MG63 (cell line): ENCODE measurements around the gene CKAP2L. TPM values are rescaled to one million over a fixed set of nuclear protein-coding genes. Genes with fewer than 3 reads are reported as not detected.

Source experiments
- DNase-seq: peaks from one replicate; pipeline ENCODE4 v3.0.0-alpha.2; 2020
- H3K27me3 ChIP-seq: fragments of 250-450 bp; sonication (Bioruptor Pico); 2 replicates; pipeline ENCODE4 v1.5.1; 2020; ENCODE audit warnings: mild to moderate bottlenecking, moderate library complexity
- H3K36me3 ChIP-seq: fragments of 250-450 bp; sonication (Bioruptor Pico); 2 replicates; pipeline ENCODE4 v1.5.1; 2020; ENCODE audit warnings: mild to moderate bottlenecking, moderate library complexity
- H3K4me3 ChIP-seq: fragments of 250-450 bp; sonication (Bioruptor Pico); 2 replicates; pipeline ENCODE4 v1.5.1; 2020; ENCODE audit warnings: mild to moderate bottlenecking, moderate library complexity
- H3K9me3 ChIP-seq: fragments of 250-450 bp; sonication (Bioruptor Pico); 2 replicates; pipeline ENCODE4 v1.5.1; 2020; ENCODE audit warnings: mild to moderate bottlenecking, moderate library complexity
- total RNA-seq: library from RNA; depleted of rRNA; stranded (reverse); fragments of >200 nt; shearing (Covaris generic); gene quantifications from 2 replicates; pipeline ENCODE4 v1.2.3, GENCODE V29; 2014; ENCODE audit warnings: low replicate concordance

Gene CKAP2L
- total RNA-seq, 1 experiment from 2014 or later = 19.9 TPM

DNA sequence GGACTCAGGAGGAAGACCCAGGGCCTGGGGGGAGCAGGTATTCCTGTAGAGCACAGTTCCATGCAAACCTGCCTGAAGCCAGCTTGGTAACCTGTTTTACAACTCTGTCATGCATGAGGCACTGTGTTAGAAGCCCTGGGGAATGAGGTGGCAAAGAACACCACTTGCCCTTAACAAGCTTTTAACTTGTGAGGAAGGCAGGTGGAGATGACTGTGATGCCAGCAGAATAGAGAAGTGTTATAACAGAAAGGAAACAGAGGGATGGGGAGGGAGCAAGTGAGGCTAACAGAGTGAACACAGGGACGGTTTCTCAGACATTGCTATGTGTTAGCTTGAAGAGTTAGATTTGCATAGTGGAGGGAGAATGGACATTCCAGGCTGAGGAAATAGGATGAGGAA, 31.4 kb upstream of the CKAP2L start:
- DNase-seq = no peak
- H3K36me3 ChIP-seq = no peaks in the 10 kb centered on the region
- H3K27me3 ChIP-seq = no peaks in the 10 kb centered on the region
- peaks cover 15% of the 10 kb centered on the region for H3K9me3 ChIP-seq
- H3K4me3 ChIP-seq = no peak overlapping the region

DNA sequence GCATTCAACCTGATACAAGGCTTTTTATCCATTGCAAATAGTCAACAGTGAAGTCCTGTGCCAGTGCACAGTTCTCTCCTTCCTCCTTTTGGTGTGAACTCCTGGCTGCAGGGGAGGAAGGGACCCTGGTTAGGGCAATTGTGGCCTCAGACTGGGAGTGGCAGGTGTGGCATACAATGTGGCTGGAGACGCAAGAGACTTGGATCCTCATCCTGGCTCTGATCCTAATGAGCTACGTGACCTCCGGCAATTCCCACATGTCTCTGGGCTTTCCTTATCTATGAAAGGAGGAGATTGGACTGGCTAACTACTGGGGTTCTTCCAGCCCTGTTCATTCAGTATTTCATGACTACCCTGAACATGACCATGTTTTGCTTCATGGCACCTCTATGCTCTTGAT, 30.4 kb upstream of the CKAP2L start:
- no peaks in the 10 kb centered on the region for H3K27me3 ChIP-seq
- peaks cover 15% of the 10 kb centered on the region for H3K9me3 ChIP-seq
- no peak for DNase-seq
- H3K36me3 ChIP-seq = no peaks in the 10 kb centered on the region
- H3K4me3 ChIP-seq = no peak overlapping the region

GRCh38 chr2:112794131-112794733, 29.8 kb upstream of the CKAP2L start:
- peak; percentile 27 for DNase-seq
- Histone ChIP-seq H3K27me3 (no peaks in the 10 kb centered on the region), H3K4me3 (no peak overlapping the region), H3K9me3 (peaks cover 15% of the 10 kb centered on the region), H3K36me3 (no peaks in the 10 kb centered on the region)

DNA sequence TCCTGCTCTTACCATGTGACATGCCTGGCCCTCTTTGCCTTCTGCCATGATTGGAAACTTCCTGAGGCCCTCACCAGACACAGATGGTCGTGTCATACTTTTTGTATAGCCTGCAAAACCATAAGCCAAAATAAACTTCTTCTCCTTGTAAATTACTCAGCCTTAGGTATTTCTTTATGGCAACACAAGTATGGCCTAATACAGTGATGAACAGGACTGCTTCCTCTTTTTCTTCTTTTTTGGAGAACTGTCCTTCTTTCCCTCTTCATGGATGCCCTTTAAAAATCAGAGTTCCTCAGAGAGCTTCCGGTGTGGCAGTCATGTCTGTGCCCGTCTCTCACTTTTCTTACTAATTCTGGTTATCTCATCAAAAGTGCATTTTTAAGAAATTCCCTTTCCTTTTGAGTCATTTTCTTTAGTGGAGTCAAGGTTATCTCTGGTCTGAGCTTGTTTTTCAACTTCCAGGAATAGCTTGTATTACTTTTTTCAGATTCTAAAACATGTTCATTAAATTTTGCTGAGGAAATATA, 29.1 kb upstream of the CKAP2L start:
- H3K4me3 ChIP-seq = no peak overlapping the region
- H3K9me3 ChIP-seq = peaks cover 15% of the 10 kb centered on the region
- no peak for DNase-seq
- H3K27me3 ChIP-seq = no peaks in the 10 kb centered on the region
- no peaks in the 10 kb centered on the region for H3K36me3 ChIP-seq

- Histone ChIP-seq H3K9me3 (peaks cover 15% of the 10 kb centered on the region), H3K36me3 (no peaks in the 10 kb centered on the region), H3K27me3 (no peaks in the 10 kb centered on the region), H3K4me3 (no peak overlapping the region)
- no peak for DNase-seq
Observed at GRCh38 chr2:112792419-112792818, 28.0 kb upstream of the CKAP2L start.

GRCh38 chr2:112791693-112792230, 27.4 kb upstream of the CKAP2L start:
- H3K36me3 ChIP-seq = no peaks in the 10 kb centered on the region
- H3K27me3 ChIP-seq = no peaks in the 10 kb centered on the region
- no peak overlapping the region for H3K4me3 ChIP-seq
- DNase-seq = no peak
- peaks cover 14% of the 10 kb centered on the region for H3K9me3 ChIP-seq

GRCh38 chr2:112791019-112791418, 26.6 kb upstream of the CKAP2L start:
- H3K36me3 ChIP-seq = no peaks in the 10 kb centered on the region
- DNase-seq = no peak
- no peak overlapping the region for H3K4me3 ChIP-seq
- H3K9me3 ChIP-seq = peaks cover 12% of the 10 kb centered on the region
- no peaks in the 10 kb centered on the region for H3K27me3 ChIP-seq

DNA sequence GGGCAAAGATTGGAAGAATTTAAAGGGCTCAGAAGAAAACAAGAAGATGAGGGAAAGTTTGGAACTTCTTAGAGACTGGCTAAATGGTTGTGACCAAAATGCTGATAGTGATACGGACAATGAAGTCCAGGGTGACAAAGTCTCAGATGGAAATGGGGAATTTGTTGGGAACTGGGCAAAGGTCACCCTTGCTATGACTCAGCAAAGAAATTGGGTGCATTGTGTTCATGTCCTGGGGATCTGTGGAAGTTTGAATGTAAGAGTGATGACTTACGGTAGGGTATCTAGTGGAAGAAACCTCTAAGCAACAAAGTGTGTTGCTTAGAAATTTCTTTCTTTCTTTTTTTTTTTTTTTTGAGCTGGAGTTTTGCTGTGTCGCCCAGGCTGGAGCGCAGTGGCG, 25.9 kb upstream of the CKAP2L start:
- Histone ChIP-seq H3K9me3 (peaks cover 12% of the 10 kb centered on the region), H3K36me3 (no peaks in the 10 kb centered on the region), H3K4me3 (no peak overlapping the region), H3K27me3 (no peaks in the 10 kb centered on the region)
- no peak for DNase-seq

DNA sequence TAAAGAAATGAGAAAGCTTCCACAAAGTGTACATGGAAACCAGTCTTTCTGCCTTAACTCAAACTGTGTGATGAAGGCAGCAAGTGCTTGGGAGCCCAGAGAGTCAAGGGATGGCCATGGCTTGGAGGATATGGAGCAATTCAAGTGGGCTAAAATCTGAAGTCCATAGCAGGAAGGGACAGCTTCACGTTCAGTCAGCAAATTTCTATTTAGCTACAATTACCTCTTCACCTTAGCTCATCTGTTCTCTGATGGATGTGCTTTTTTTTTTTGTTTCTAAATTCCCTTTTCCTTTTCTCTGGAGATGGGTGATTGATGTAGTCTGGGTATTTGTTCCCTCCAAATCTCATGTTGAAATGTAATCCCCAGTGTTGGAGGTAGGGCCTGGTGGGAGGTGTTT, 24.8 kb upstream of the CKAP2L start:
- Histone ChIP-seq H3K4me3 (no peak overlapping the region), H3K36me3 (no peaks in the 10 kb centered on the region), H3K9me3 (peaks cover 12% of the 10 kb centered on the region), H3K27me3 (no peaks in the 10 kb centered on the region)
- DNase-seq = no peak

GRCh38 chr2:112788653-112789052, 24.2 kb upstream of the CKAP2L start:
- no peak overlapping the region for H3K4me3 ChIP-seq
- no peak for DNase-seq
- no peaks in the 10 kb centered on the region for H3K27me3 ChIP-seq
- peaks cover 12% of the 10 kb centered on the region for H3K9me3 ChIP-seq
- no peaks in the 10 kb centered on the region for H3K36me3 ChIP-seq

- no peaks in the 10 kb centered on the region for H3K27me3 ChIP-seq
- H3K36me3 ChIP-seq = no peaks in the 10 kb centered on the region
- H3K9me3 ChIP-seq = peaks cover 5% of the 10 kb centered on the region; the same call in 1 of the 2 replicates
- no peak overlapping the region for H3K4me3 ChIP-seq
- no peak for DNase-seq
Observed at GRCh38 chr2:112787729-112788393, 23.5 kb upstream of the CKAP2L start.

DNA sequence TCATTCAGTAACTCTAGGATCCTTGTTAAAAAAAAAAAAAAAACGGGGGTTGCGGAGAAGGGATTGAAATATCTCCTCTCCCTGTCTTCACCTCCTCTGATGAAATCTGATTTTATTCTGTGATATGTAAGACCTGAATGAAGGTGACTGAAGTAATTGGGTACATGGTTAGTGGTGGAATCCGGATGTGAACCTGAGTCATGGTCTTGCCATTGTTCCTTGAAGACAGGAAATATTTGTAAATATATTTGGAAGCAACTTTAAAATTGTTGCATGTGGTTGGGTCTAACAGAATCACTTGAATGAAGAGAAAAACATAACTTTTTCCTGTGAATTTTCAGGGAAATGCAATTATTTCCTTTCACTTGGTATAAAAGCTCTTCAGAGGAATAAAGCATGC, 22.9 kb upstream of the CKAP2L start:
- Histone ChIP-seq H3K27me3 (no peaks in the 10 kb centered on the region), H3K36me3 (no peaks in the 10 kb centered on the region), H3K4me3 (no peak overlapping the region), H3K9me3 (no peaks in the 10 kb centered on the region; the same call in 1 of the 2 replicates)
- DNase-seq = no peak

GRCh38 chr2:112784199-112785189, 20.1 kb upstream of the CKAP2L start, which contains the start of gene IL1A:
Gene IL1A (minus strand): TSS chr2:112784493. CDS start chr2:112783770, 723 bp downstream.
- peak; percentile 66 for DNase-seq
- peak within 1 kb of the TSS; percentile 7; the same call in 1 of the 2 replicates for H3K4me3 ChIP-seq
- no peaks in the 10 kb centered on the region for H3K9me3 ChIP-seq
- no peaks in the 10 kb centered on the region for H3K27me3 ChIP-seq
- peaks cover 3% of the 10 kb centered on the region; the same call in 1 of the 2 replicates for H3K36me3 ChIP-seq

DNA sequence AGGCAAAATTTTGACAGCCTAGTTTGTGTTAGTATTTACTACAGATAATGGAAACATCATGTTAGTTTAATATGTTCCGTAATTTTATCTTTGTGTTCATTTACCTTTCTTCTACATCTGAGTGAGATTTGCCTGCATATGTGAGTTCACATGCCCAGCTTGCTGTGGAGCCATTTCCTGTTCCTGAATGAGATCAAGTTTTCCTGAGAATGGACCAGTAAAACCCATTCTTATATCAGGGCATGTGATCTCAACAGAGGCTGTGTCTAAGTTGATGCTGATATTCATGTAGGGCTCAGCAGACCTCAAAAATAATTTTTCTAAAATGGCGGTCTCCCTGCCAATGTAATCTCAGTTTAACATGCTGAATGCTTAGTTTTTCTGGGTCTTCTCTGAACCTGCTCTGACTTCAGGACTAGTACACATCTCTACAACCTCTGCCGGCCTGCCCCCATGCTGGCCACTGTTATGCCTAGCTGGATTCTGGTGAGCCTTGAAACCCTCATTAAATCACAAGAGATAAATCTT, 18.8 kb upstream of the CKAP2L start:
- H3K4me3 ChIP-seq = no peak overlapping the region
- H3K36me3 ChIP-seq = peaks cover 5% of the 10 kb centered on the region; the same call in 1 of the 2 replicates
- no peak for DNase-seq
- no peaks in the 10 kb centered on the region for H3K9me3 ChIP-seq
- no peaks in the 10 kb centered on the region for H3K27me3 ChIP-seq

GRCh38 chr2:112782234-112782799, 17.9 kb upstream of the CKAP2L start:
- Histone ChIP-seq H3K9me3 (no peaks in the 10 kb centered on the region), H3K27me3 (no peaks in the 10 kb centered on the region), H3K4me3 (no peak overlapping the region), H3K36me3 (peaks cover 5% of the 10 kb centered on the region; the same call in 1 of the 2 replicates)
- no peak for DNase-seq

- DNase-seq = no peak
- H3K36me3 ChIP-seq = peaks cover 8% of the 10 kb centered on the region; the same call in 1 of the 2 replicates
- H3K27me3 ChIP-seq = no peaks in the 10 kb centered on the region
Observed at GRCh38 chr2:112779598-112779997, 15.2 kb upstream of the CKAP2L start.

More at GRCh38 chr2:112779598-112779997, 15.2 kb upstream of the CKAP2L start:
- H3K9me3 ChIP-seq = no peaks in the 10 kb centered on the region
- H3K4me3 ChIP-seq = no peak overlapping the region
